ENCODE measurements around the gene METTL5.

The METTL5 gene

DNA sequence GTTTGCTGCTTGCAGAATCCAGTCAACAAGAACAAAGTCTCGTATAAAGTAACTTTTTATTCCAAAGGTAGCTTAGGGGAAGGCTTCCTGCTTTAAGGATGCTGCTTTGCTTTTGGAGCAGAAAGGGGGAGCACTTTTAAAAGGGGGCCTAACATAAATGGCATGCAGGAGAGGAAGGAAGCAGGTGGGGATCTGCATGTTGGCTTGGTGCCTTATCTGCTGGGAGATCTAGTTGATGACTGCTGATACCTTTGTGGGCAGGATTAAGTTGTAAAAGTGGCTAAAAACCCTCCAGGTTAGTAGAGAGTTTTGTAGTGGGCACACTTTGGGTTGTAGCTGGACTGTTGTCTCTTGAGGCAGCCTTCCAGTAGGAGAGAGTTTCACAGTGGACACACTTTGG lies 25.0 kb upstream of the METTL5 start:
- TF ChIP-seq TAF1 (IDR thresholded peaks at IDR 0.05; ENCODE audit: borderline replicate concordance, insufficient read depth, low read length) (no peak), POLR2AphosphoS5 (IDR thresholded peaks at IDR 0.05; ENCODE audit: low read depth, low read length) (no peak), SIN3A (IDR thresholded peaks at IDR 0.05; ENCODE audit: borderline replicate concordance, insufficient read depth, low read length) (no peak), FOXP2 (optimal IDR thresholded peaks at IDR 0.05; ENCODE audit: borderline replicate concordance, extremely low read depth, extremely low read length, insufficient read depth) (no peak)
- TF ChIP-seq, protein P1, sequence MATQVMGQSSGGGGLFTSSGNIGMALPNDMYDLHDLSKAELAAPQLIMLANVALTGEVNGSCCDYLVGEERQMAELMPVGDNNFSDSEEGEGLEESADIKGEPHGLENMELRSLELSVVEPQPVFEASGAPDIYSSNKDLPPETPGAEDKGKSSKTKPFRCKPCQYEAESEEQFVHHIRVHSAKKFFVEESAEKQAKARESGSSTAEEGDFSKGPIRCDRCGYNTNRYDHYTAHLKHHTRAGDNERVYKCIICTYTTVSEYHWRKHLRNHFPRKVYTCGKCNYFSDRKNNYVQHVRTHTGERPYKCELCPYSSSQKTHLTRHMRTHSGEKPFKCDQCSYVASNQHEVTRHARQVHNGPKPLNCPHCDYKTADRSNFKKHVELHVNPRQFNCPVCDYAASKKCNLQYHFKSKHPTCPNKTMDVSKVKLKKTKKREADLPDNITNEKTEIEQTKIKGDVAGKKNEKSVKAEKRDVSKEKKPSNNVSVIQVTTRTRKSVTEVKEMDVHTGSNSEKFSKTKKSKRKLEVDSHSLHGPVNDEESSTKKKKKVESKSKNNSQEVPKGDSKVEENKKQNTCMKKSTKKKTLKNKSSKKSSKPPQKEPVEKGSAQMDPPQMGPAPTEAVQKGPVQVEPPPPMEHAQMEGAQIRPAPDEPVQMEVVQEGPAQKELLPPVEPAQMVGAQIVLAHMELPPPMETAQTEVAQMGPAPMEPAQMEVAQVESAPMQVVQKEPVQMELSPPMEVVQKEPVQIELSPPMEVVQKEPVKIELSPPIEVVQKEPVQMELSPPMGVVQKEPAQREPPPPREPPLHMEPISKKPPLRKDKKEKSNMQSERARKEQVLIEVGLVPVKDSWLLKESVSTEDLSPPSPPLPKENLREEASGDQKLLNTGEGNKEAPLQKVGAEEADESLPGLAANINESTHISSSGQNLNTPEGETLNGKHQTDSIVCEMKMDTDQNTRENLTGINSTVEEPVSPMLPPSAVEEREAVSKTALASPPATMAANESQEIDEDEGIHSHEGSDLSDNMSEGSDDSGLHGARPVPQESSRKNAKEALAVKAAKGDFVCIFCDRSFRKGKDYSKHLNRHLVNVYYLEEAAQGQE (IDR thresholded peaks at IDR 0.05; ENCODE audit: insufficient read depth in 1 of 2, low read depth in 2 of 2, low read length in 2 of 2): no peak

DNA sequence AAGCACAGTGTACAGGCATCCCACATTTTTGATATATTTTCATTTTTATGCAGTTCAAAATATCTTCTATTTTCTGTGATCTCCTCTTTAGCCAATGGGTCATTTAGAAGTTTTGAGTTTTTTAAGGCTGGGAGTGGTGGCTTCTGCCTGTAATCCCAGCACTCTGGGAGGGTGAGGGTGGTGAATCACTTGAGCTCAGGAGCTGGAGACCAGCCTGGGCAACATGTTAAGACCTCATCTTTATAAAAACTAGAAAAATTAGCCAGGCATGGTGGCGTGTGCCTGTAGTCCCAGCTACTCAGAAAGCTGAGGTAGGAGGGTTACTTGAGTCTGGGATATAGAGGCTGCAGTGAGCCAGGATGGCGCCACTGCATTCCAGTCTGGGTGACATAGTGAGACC lies 20.3 kb upstream of the METTL5 start:
- TF ChIP-seq, protein P1 (IDR thresholded peaks at IDR 0.05; ENCODE audit: insufficient read depth in 1 of 2, low read depth in 2 of 2, low read length in 2 of 2): no peak
- TF ChIP-seq POLR2AphosphoS5 (IDR thresholded peaks at IDR 0.05; ENCODE audit: low read depth, low read length) (no peak), TAF1 (IDR thresholded peaks at IDR 0.05; ENCODE audit: borderline replicate concordance, insufficient read depth, low read length) (no peak), FOXP2 (optimal IDR thresholded peaks at IDR 0.05; ENCODE audit: borderline replicate concordance, extremely low read depth, extremely low read length, insufficient read depth) (no peak), SIN3A (IDR thresholded peaks at IDR 0.05; ENCODE audit: borderline replicate concordance, insufficient read depth, low read length) (no peak)

DNA sequence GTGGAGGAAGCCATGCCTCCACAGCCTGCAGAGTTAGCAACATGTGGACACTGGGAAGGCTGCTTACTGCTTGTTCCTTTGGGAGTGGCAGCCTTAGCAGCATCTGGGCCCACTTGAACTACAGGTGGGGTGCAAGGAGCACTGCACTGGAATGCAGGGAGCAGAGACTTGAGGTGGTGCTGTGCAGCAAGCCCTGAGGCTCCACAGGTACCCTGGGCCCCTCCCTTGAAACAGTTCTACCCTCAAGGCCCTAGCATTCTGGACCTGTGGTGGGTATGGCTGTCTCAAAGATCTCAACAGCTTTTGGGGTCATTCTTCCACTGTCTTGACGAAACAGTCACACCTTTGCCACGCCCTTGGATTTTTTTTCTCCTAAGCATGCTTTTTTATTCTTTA lies 16.0 kb upstream of the METTL5 start:
- no peak for TF ChIP-seq SIN3A (IDR thresholded peaks at IDR 0.05; ENCODE audit: borderline replicate concordance, insufficient read depth, low read length)

DNA sequence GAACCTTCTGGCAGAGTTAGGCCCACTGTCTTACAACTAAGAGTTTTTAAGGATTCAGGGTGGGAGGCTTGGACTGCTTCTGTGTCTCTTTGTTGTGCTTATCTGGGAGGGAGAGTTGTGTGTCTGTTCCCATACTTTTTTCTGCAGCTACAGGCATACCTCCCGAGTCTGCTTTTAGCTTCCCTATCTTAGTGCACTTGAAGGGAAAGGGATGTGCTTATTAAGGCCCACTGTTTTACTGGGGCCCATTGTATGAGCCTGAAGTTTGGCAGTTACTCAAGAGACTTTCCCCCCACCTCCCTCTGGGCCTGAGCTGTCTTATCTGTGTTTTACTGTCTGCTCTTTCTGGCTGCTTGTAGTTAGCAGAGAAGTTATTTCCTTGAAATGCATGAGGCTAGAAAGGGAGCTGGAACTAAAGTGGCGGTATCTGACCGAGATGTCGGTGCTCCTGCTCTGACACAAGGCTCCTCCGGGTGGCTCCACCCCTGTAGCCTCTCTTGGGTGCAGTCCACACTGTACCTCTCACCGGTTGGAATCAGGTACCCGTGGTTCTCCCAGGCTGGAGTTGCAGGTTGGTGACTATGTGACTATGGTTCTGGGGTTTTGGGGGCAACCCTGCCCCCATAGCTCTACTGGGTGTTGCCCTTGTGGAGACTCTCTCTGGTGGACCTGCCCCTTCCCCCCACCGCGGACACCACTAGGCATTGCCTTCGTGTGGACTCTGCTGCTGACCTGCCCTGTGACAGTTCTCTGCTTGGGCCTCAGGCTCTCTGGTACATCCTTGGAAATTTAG lies 15.4 kb upstream of the METTL5 start:
- TF ChIP-seq POLR2AphosphoS5 (IDR thresholded peaks at IDR 0.05; ENCODE audit: low read depth, low read length) (no peak), FOXP2 (optimal IDR thresholded peaks at IDR 0.05; ENCODE audit: borderline replicate concordance, extremely low read depth, extremely low read length, insufficient read depth) (no peak)

DNA sequence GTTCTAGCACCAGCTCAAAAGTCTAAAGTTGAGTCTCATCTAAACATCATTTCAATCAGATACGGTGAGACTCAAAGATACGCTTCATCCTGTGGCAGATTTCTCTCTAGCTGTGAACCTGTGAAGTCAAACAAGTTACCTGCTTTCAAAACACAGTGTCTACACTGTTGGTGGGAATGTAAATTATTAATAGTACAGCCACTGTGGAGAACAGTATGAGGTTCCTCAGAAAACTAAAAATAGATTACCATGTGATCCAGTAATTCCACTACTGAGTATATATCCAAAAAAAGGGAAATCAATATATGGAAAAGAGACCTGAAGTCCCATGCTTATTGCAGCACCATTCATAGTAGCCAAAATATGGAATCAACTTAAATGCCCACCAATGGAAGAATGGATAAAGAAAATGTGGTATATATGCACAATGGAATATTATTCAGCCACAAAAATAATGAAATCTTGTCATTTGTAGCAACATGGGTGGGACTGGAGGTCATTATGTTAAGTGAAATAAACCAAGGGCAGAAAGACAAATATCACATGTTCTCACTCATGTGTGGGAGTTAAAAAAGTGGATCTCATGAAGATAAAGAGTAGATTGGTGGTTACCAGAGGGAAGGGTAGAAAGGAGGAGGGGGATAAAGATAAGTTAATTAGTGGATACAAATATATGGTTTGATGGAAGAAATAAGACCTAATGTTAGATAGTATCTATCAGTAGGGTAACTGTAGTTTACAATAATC lies 14.2 kb upstream of the METTL5 start:
- no peak for TF ChIP-seq POLR2AphosphoS5 (IDR thresholded peaks at IDR 0.05; ENCODE audit: low read depth, low read length)
- no peak for TF ChIP-seq TAF1 (IDR thresholded peaks at IDR 0.05; ENCODE audit: borderline replicate concordance, insufficient read depth, low read length)

DNA sequence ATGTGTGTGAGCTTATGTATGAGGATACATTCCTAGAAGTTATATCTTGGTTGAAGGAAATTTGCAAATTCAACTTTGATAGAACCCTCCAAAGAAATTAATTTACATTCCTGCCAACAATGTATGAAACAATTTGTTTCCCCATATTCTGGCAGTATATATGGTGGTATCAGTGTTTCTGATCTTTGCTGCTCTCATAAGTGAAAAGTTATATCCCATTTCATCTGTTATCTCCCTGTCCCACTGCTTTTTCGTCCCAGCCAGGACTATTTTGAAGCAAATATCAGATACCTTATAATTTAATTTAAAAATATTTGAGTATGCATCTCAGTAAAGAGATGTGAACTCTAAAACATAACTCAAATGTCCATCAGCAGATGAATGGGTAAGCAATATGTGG lies 9.7 kb upstream of the METTL5 start:
- TF ChIP-seq SIN3A (IDR thresholded peaks at IDR 0.05; ENCODE audit: borderline replicate concordance, insufficient read depth, low read length) (no peak), POLR2AphosphoS5 (IDR thresholded peaks at IDR 0.05; ENCODE audit: low read depth, low read length) (no peak), FOXP2 (optimal IDR thresholded peaks at IDR 0.05; ENCODE audit: borderline replicate concordance, extremely low read depth, extremely low read length, insufficient read depth) (no peak), TAF1 (IDR thresholded peaks at IDR 0.05; ENCODE audit: borderline replicate concordance, insufficient read depth, low read length) (no peak)
- TF ChIP-seq, protein P1 (IDR thresholded peaks at IDR 0.05; ENCODE audit: insufficient read depth in 1 of 2, low read depth in 2 of 2, low read length in 2 of 2): no peak

All from PFSK-1 (cell line).